Ishikawa (cell line): ENCODE data around the gene FBLN5.

Experiments
- CEBPB ChIP-seq: IDR thresholded peaks from 2 replicates; pipeline ENCODE4 v1.6.1; 2012
- CREB1 ChIP-seq: IDR thresholded peaks from 2 replicates; pipeline ENCODE4 v1.6.1; 2012; ENCODE audit warnings: low read depth
- EGR1 ChIP-seq: IDR thresholded peaks from 2 replicates; pipeline ENCODE4 v1.6.1; 2012
- EP300 ChIP-seq: IDR thresholded peaks from 2 replicates; pipeline ENCODE4 v1.6.1; 2012; ENCODE audit warnings: borderline replicate concordance
- FOXM1 ChIP-seq: IDR thresholded peaks from 2 replicates; pipeline ENCODE4 v1.6.1; 2012; ENCODE audit warnings: low read depth, borderline replicate concordance
- MAX ChIP-seq: IDR thresholded peaks from 2 replicates; pipeline ENCODE4 v1.6.1; 2012
- NFIC ChIP-seq: IDR thresholded peaks from 2 replicates; pipeline ENCODE4 v1.6.1; 2012
- RAD21 ChIP-seq: IDR thresholded peaks from 2 replicates; pipeline ENCODE4 v1.6.1; 2012; ENCODE audit warnings: low read depth
- REST ChIP-seq: IDR thresholded peaks from 2 replicates; pipeline ENCODE4 v1.6.1; 2012; ENCODE audit warnings: low read depth, mild to moderate bottlenecking
- TAF1 ChIP-seq: IDR thresholded peaks from 2 replicates; pipeline ENCODE4 v1.6.1; 2012; ENCODE audit warnings: low read depth, mild to moderate bottlenecking
- TCF12 ChIP-seq: IDR thresholded peaks from 2 replicates; pipeline ENCODE4 v1.6.1; 2012; ENCODE audit warnings: low read depth
- TEAD4 ChIP-seq: IDR thresholded peaks from 2 replicates; pipeline ENCODE4 v1.6.1; 2012
- USF1 ChIP-seq: IDR thresholded peaks from 2 replicates; pipeline ENCODE4 v1.6.1; 2012
- YY1 ChIP-seq: IDR thresholded peaks from 2 replicates; pipeline ENCODE4 v1.6.1; 2012; ENCODE audit warnings: low read depth
- ZBTB7A ChIP-seq: IDR thresholded peaks from 2 replicates; pipeline ENCODE4 v1.6.1; 2012; ENCODE audit warnings: low read depth

FBLN5 gene

GRCh38 chr14:91844029-91844428 lies 103.5 kb downstream of the FBLN5 start:
- TF ChIP-seq YY1 (no peak), CEBPB (no peak), RAD21 (no peak), MAX (no peak), FOXM1 (no peak), TAF1 (no peak), ZBTB7A (no peak), EGR1 (no peak), CREB1 (no peak), NFIC (no peak), USF1 (no peak)

GRCh38 chr14:91843437-91843836 lies 104.1 kb downstream of the FBLN5 start:
- TF ChIP-seq CREB1 (no peak), USF1 (no peak), EP300 (no peak), TEAD4 (no peak), TCF12 (no peak), ZBTB7A (no peak), NFIC (no peak), YY1 (no peak), MAX (no peak), RAD21 (no peak), EGR1 (no peak), REST (no peak)

GRCh38 chr14:91841065-91841464 lies 106.4 kb downstream of the FBLN5 start:
- TF ChIP-seq REST (no peak), RAD21 (no peak), TCF12 (no peak), EGR1 (no peak), ZBTB7A (no peak), NFIC (no peak), USF1 (no peak), CEBPB (no peak), YY1 (no peak), TAF1 (no peak)

- TF ChIP-seq USF1, result peak; percentile 83
- TF ChIP-seq CREB1, result no peak
- TF ChIP-seq FOXM1, result no peak
Observed at GRCh38 chr14:91839749-91840148, 107.7 kb downstream of the FBLN5 start.

- TF ChIP-seq CEBPB (no peak), NFIC (no peak), USF1 (no peak), TCF12 (no peak), TAF1 (no peak), REST (no peak), FOXM1 (no peak), EP300 (no peak), EGR1 (no peak), TEAD4 (no peak), ZBTB7A (no peak), CREB1 (no peak), MAX (no peak), YY1 (no peak), RAD21 (no peak)
Observed at GRCh38 chr14:91837076-91837475, 110.4 kb downstream of the FBLN5 start.
